VCaP (cell line): ENCODE results near the gene WIPF3.

Source experiments
- H3K27ac ChIP-seq: fragments of 450-650 bp; 2 replicates; pipeline ENCODE4 v1.5.1; 2017
- CTCF ChIP-seq: fragments of 450-650 bp; conservative IDR thresholded peaks from 2 replicates; pipeline ENCODE4 v1.5.1; 2017; ENCODE audit warnings: mild to moderate bottlenecking, moderate library complexity

The WIPF3 gene

DNA sequence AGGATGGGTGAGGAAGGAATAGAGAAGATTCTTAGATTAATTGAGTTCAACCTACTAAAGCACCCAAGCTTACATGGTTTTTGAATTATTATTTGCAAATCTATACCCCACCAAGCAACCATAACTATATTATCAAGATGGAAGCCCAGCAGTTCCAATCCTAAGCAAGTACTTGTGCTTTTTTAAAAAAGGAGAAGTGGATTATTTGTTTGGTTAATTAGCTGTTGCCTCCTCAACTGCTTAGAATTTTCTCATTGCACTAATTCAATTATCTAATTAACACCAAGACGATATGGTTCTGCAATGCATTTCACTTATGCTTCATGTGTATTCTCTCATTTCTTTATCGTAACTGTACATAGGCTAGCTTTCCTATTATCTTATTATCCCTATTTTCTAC lies 27.3 kb upstream of the WIPF3 start:
- H3K27ac ChIP-seq: no peak overlapping the region
- TF ChIP-seq CTCF: no peak

DNA sequence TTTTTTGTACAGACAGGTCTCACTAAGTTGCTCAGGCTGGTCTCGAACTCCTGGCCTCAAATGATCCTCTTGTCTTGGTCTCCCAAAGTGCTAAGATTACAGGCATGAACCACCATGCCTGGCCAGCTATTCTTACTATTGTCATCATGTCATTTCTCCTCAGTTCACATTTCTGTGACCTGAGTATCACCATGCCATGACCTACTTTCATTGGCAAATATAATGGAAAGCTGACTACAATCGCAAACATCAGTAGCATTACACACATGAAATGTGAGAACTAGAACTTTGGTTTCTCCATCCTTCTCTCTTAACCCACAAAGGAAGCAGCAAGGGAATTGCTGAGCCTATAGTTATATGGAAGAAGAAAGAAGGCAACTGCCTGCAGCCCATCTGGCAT lies 26.0 kb upstream of the WIPF3 start:
- TF ChIP-seq CTCF: no peak
- no peak overlapping the region for H3K27ac ChIP-seq

- no peak for TF ChIP-seq CTCF
- H3K27ac ChIP-seq: no peak overlapping the region
Measured at GRCh38 chr7:29783671-29784070, 22.6 kb upstream of the WIPF3 start.

DNA sequence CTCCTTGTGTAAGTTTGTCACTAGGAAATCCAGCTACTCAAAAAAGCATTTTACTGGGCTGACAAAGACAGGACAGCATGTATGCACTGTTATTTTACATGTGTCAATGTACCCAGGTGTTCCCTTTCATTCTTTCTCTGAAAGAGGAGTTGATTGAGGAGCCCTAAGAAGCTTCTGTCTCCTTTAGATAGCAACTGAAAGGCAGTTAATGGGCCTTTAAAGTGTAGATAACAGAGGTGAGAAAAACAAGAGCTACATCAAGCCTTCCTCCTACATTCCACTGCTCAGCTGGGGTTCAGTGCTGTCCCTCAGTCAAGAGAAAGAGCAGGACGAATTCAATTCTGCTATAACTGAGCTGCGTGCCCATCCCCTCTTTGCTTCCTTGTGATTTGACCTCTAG lies 12.8 kb upstream of the WIPF3 start:
- no peak overlapping the region for H3K27ac ChIP-seq
- TF ChIP-seq CTCF: no peak

- H3K27ac ChIP-seq: no peak overlapping the region
- TF ChIP-seq CTCF: no peak
Measured at GRCh38 chr7:29794959-29795629, 11.2 kb upstream of the WIPF3 start.

DNA sequence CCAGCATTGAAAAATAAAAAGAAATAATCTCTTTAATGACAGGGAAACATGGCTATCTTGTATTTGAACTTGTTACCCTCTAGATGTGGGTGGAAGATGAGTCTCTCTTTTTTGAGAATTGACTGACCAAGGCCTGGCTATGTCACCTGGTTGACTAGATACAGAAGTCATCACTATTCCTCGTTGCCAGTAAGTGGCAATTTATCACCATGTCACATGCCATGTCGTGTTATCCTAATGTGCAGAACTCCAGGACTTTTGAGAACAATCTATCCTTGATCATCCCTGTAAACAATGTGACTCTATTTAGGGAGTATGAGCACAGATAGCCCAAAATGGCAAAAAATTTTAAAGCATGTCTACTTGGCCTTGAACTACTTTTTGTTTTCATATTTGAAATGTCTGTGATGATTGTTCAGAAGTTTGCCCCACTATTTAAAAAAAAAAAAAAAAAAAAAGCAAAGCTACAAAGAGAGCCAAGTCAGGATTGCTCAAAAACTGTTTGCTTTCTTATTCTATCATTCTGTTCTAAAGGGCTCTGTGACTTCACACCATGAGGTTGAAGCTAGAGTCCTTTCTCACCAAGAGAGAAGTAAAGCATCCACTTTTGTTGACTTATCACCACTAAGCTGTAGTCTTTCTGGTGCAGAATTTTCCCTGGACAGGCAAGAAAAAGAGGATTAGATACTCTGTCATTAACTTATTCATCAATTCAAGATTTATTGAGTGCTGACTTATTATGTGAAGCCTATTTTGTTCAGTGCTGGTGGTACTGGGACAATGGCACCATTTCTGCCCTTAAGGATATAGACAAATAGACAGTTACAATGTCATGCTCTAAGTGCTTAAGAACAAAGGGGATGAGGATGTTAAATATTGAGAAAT lies 10.4 kb upstream of the WIPF3 start:
- no peak for TF ChIP-seq CTCF

GRCh38 chr7:29797112-29797944 lies 9.0 kb upstream of the WIPF3 start:
- no peak for TF ChIP-seq CTCF
- no peak overlapping the region for H3K27ac ChIP-seq

More for the DNA sequence above, 10.4 kb upstream of the WIPF3 start:
- H3K27ac ChIP-seq: no peak overlapping the region
